PC-3 (cell line): ENCODE measurements around the gene HTR2A. TPM values are rescaled to one million over a fixed set of nuclear protein-coding genes. Genes with fewer than 3 reads are reported as not detected.

Experiments
- ATAC-seq: fragments of 200-7000 bp; cut with Tn5 transposase; 2 replicates; pipeline ENCODE4 v1.9.1; 2020; ENCODE audit warnings: mild to moderate bottlenecking, moderate library complexity
- BruUV-seq: library from RNA; stranded (reverse); fragments of 400-500 nt; replicated peaks from 2 replicates; lab custom pipeline; 2021; lab: Mats Ljungman, UMichigan
- CTCF ChIA-PET: fragments of 300-600 bp; sonication (Branson Sonifier 250); formaldehyde crosslinking; loops from one replicate; lab custom pipeline; 2022; ENCODE audit warnings: antibody characterized with exemption; lab: Charles Lee
- POLR2A ChIA-PET: fragments of 300-600 bp; sonication (Branson Sonifier 250); formaldehyde crosslinking; loops from one replicate; lab custom pipeline; 2022; ENCODE audit warnings: antibody characterized with exemption; ENCODE audit not compliant: unreplicated experiment; lab: Charles Lee
- DNase-seq: peaks from one replicate; pipeline ENCODE4 v3.0.0-alpha.2; 2015
- H2AFZ ChIP-seq: fragments of 300-600 bp; sonication (generic); 2 replicates; pipeline ENCODE4 v1.6.0; 2016; ENCODE audit warnings: antibody characterized with exemption, low read length
- H3F3A ChIP-seq: fragments of 300-600 bp; sonication (generic); one replicate; pipeline ENCODE4 v1.6.0; 2017; ENCODE audit warnings: antibody characterized with exemption, low read length, control low read depth, mild to moderate bottlenecking; ENCODE audit not compliant: unreplicated experiment
- H3K27ac ChIP-seq: fragments of 300-600 bp; sonication (generic); 2 replicates; pipeline ENCODE4 v1.5.1; 2016; ENCODE audit warnings: mild to moderate bottlenecking, low read length
- H3K27me3 ChIP-seq: fragments of 300-600 bp; sonication (generic); 2 replicates; pipeline ENCODE4 v1.6.1; 2016; ENCODE audit warnings: low read length, mixed read lengths
- H3K36me3 ChIP-seq: fragments of 300-600 bp; sonication (generic); 2 replicates; pipeline ENCODE4 v1.6.1; 2016; ENCODE audit warnings: low read depth, mixed run types, low read length, mixed read lengths
- H3K4me1 ChIP-seq: fragments of 300-600 bp; sonication (generic); 2 replicates; pipeline ENCODE4 v1.5.1; 2016; ENCODE audit warnings: low read length; ENCODE audit not compliant: insufficient read depth
- H3K4me2 ChIP-seq: fragments of 300-600 bp; sonication (generic); 2 replicates; pipeline ENCODE4 v1.6.0; 2016; ENCODE audit warnings: low read length
- H3K4me3 ChIP-seq: fragments of 300-600 bp; sonication (generic); 2 replicates; pipeline ENCODE4 v1.5.1; 2016; ENCODE audit warnings: mild to moderate bottlenecking, low read length, mixed read lengths
- H3K79me2 ChIP-seq: fragments of 300-600 bp; sonication (generic); 2 replicates; pipeline ENCODE4 v1.6.1; 2017; ENCODE audit warnings: low read length, mixed read lengths
- H3K9ac ChIP-seq: fragments of 300-600 bp; sonication (generic); 2 replicates; pipeline ENCODE4 v1.6.0; 2016; ENCODE audit warnings: mild to moderate bottlenecking, low read length
- H3K9me2 ChIP-seq: fragments of 300-600 bp; sonication (generic); replicated peaks from 2 replicates; pipeline ENCODE4 v1.6.1; 2016; ENCODE audit warnings: mixed run types, low read length, mixed read lengths
- H3K9me3 ChIP-seq: fragments of 300-600 bp; sonication (generic); 2 replicates; pipeline ENCODE4 v1.6.1; 2016; ENCODE audit warnings: low read length, mixed read lengths
- H4K20me1 ChIP-seq: fragments of 300-600 bp; sonication (generic); 2 replicates; pipeline ENCODE4 v1.6.1; 2016; ENCODE audit warnings: low read length, mixed read lengths
- EZH2 ChIP-seq: fragments of 300-600 bp; sonication (generic); IDR thresholded peaks from one replicate; pipeline ENCODE4 v1.6.1; 2017; ENCODE audit warnings: antibody characterized with exemption, mild to moderate bottlenecking, low read length; ENCODE audit not compliant: unreplicated experiment
- EZH2phosphoT487 ChIP-seq: fragments of 300-600 bp; sonication (generic); IDR thresholded peaks from 2 replicates; pipeline ENCODE4 v1.6.1; 2018; ENCODE audit warnings: mild to moderate bottlenecking, antibody characterized with exemption, low read length, borderline replicate concordance
- intact Hi-C: fragments of 100-400 bp; cut with micrococcal nuclease; formaldehyde crosslinking; loops from 2 replicates; pipeline ENCODE4 v1.9.0; 2023
- total RNA-seq: library from RNA; depleted of rRNA; stranded (reverse); fragments of >200 nt; gene quantifications from 2 replicates; pipeline ENCODE4 v1.2.3, GENCODE V29; 2014
- TF ChIP-seq, protein P1 (sequence below): fragments of 300-600 bp; sonication (generic); conservative IDR thresholded peaks from 2 replicates; pipeline ENCODE4 v1.5.1; 2017; ENCODE audit warnings: antibody characterized with exemption, low read depth, mild to moderate bottlenecking, low read length

HTR2A gene
- total RNA-seq, 1 experiment from 2014 or later: 0.04 TPM

DNA sequence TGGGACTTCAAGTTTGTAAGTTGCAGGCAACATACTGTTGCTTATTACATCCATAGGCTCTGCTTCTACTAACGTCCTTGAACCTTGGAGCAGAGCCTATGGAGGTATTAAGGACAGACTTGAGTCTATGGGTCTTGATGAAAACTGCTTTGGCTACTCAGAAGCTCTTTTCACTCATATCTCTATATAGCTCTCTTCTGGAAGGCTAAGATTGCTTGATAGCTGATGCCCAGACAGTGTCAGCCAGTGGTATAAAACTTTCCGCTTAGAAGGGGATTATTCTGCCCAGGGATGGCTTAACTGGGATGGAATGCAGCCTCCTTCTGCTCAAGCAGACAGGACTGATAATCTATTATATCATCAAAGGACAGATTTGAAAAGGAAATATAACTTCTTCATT, 74.3 kb downstream of the HTR2A start:
- Histone ChIP-seq H3K27me3 (no peaks in the 10 kb centered on the region), H3K9me2 (no peaks in the 10 kb centered on the region), H3K36me3 (no peaks in the 10 kb centered on the region), H3K79me2 (no peaks in the 10 kb centered on the region), H3K4me2 (no peak overlapping the region), H4K20me1 (no peaks in the 10 kb centered on the region), H3F3A (no peaks in the 10 kb centered on the region), H3K9ac (no peak overlapping the region), H3K27ac (no peak overlapping the region), H3K4me3 (no peak overlapping the region), H2AFZ (no peak overlapping the region), H3K9me3 (no peaks in the 10 kb centered on the region), H3K4me1 (no peaks in the 10 kb centered on the region)
- ATAC-seq (no peak), DNase-seq (no peak)
- BruUV-seq: no TSS peak
- no peak for TF ChIP-seq EZH2phosphoT487
- no peak for TF ChIP-seq EZH2
- TF ChIP-seq, protein P1, sequence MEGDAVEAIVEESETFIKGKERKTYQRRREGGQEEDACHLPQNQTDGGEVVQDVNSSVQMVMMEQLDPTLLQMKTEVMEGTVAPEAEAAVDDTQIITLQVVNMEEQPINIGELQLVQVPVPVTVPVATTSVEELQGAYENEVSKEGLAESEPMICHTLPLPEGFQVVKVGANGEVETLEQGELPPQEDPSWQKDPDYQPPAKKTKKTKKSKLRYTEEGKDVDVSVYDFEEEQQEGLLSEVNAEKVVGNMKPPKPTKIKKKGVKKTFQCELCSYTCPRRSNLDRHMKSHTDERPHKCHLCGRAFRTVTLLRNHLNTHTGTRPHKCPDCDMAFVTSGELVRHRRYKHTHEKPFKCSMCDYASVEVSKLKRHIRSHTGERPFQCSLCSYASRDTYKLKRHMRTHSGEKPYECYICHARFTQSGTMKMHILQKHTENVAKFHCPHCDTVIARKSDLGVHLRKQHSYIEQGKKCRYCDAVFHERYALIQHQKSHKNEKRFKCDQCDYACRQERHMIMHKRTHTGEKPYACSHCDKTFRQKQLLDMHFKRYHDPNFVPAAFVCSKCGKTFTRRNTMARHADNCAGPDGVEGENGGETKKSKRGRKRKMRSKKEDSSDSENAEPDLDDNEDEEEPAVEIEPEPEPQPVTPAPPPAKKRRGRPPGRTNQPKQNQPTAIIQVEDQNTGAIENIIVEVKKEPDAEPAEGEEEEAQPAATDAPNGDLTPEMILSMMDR: no peak
- CTCF ChIA-PET: no interaction called here
- intact Hi-C loops: no loop called here
- POLR2A ChIA-PET: no interaction called here

DNA sequence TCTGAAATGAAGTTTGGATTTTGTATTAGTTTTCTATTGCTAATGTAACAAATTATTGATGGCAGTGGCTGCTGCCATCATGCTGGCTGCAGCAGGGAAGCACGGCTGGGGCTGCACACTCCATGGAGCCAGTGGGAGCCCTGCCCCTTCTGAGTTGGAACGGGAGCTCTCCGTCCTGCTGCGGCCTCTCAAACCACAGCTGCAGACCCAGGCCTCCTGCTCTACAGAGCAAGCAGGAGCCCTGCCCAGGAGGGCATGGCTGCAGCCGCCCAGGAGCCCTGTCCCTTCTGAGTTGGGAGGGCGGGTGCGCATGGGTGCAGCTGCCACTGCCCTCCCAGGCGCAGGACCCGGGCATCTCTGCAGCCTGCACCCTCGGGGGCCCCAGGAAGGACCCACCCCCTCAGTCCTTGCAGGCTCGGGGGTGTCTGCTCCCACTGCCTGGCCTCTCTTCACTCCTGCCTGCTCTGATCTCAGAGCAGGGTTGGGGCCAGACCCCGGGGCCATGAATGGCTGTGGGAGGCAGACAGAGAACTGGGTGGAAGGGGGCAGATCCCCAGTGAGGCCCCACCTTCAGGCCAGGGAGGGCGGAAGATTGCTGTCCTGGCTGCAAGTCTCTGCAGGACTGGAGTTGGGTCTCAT, 78.9 kb downstream of the HTR2A start:
- no peak for TF ChIP-seq EZH2phosphoT487
- TF ChIP-seq, protein P1: no peak
- TF ChIP-seq EZH2: no peak

GRCh38 chr13:46817095-46817494, 79.8 kb downstream of the HTR2A start:
- H3K4me3 ChIP-seq: no peak overlapping the region
- DNase-seq: no peak
- no peaks in the 10 kb centered on the region for H3K79me2 ChIP-seq
- no peaks in the 10 kb centered on the region for H3K36me3 ChIP-seq
- H3K27ac ChIP-seq: no peak overlapping the region
- no peak overlapping the region for H2AFZ ChIP-seq
- H3K9me3 ChIP-seq: no peaks in the 10 kb centered on the region
- no peaks in the 10 kb centered on the region for H3F3A ChIP-seq
- H3K9ac ChIP-seq: no peak overlapping the region
- no TSS peak for BruUV-seq
- ATAC-seq: no peak
- CTCF ChIA-PET: no interaction called here
- TF ChIP-seq EZH2 (no peak), EZH2phosphoT487 (no peak)
- TF ChIP-seq, protein P1: no peak
- no peaks in the 10 kb centered on the region for H3K27me3 ChIP-seq
- no peaks in the 10 kb centered on the region for H3K9me2 ChIP-seq
- H4K20me1 ChIP-seq: no peaks in the 10 kb centered on the region
- POLR2A ChIA-PET: no interaction called here
- intact Hi-C loops: no loop called here
- no peaks in the 10 kb centered on the region for H3K4me1 ChIP-seq
- no peak overlapping the region for H3K4me2 ChIP-seq

More for the DNA sequence above, 78.9 kb downstream of the HTR2A start:
- Histone ChIP-seq H3K9ac (no peak overlapping the region), H3K79me2 (no peaks in the 10 kb centered on the region), H3K4me2 (no peak overlapping the region), H3K4me1 (no peaks in the 10 kb centered on the region), H3F3A (no peaks in the 10 kb centered on the region), H3K9me3 (no peaks in the 10 kb centered on the region), H3K9me2 (no peaks in the 10 kb centered on the region), H2AFZ (no peak overlapping the region), H3K4me3 (no peak overlapping the region), H3K27ac (no peak overlapping the region), H3K36me3 (no peaks in the 10 kb centered on the region), H4K20me1 (no peaks in the 10 kb centered on the region), H3K27me3 (no peaks in the 10 kb centered on the region)
- DNase-seq (no peak), ATAC-seq (no peak)
- intact Hi-C loops: no loop called here
- BruUV-seq: no TSS peak
- CTCF ChIA-PET: no interaction called here
- POLR2A ChIA-PET: no interaction called here
